Measurements from ENCODE around the gene ALG2. TPM values are rescaled to one million over a fixed set of nuclear protein-coding genes. Genes with fewer than 3 reads are reported as not detected.

The ALG2 gene
- total and polyA plus RNA-seq, 2 of the 4 experiments (the other 2 are of a cell fraction) = 36.4 to 38.4 TPM

GRCh38 chr9:99189887-99190596, 31.7 kb downstream of the ALG2 start:
- POLR2A ChIA-PET (ENCODE audit: unreplicated experiment) = no interaction called here
- Histone ChIP-seq H2BK120ac (ENCODE audit: low read depth, low read length) (no peak overlapping the region), H3K14ac (replicated peaks; ENCODE audit: low read depth, low read length) (no peak overlapping the region), H3K9me1 (ENCODE audit: insufficient read depth, low read length) (0 out of 2 replicates have a peak, but pooled peaks cover under 1% of the 10 kb centered on the region), H3K27me3 (ENCODE audit: control insufficient read depth, insufficient read depth, low read length) (peaks cover 8% of the 10 kb centered on the region), H2BK5ac (ENCODE audit: low read depth, low read length, poor library complexity, severe bottlenecking) (no peak overlapping the region), H3K27ac (ENCODE audit: insufficient read depth, low read length) (no peak overlapping the region; the same call in 1 of the 2 replicates), H2AFZ (replicated peaks; ENCODE audit: low read length, poor library complexity) (no peak overlapping the region), H4K5ac (ENCODE audit: low read depth, low read length) (no peak overlapping the region; the same call in 1 of the 2 replicates), H2BK15ac (ENCODE audit: low read depth, low read length) (no peak overlapping the region), H3K9ac (ENCODE audit: low read depth, low read length) (no peak overlapping the region), H4K20me1 (ENCODE audit: insufficient read depth, low read length) (no peaks in the 10 kb centered on the region), H3K36me3 (ENCODE audit: control insufficient read depth, insufficient read depth, low read length) (no peaks in the 10 kb centered on the region), H4K91ac (ENCODE audit: insufficient read depth, low read depth, low read length) (no peak overlapping the region), H3K79me1 (ENCODE audit: low read depth in 1 of 2, low read length in 2 of 2) (no peaks in the 10 kb centered on the region), H3K4ac (ENCODE audit: low read depth, low read length) (no peak overlapping the region), H2BK20ac (ENCODE audit: low read depth, low read length) (no peak overlapping the region), H3K23ac (ENCODE audit: low read depth, low read length) (no peak overlapping the region), H3K56ac (ENCODE audit: extremely low read depth, insufficient read depth, low read length) (no peak overlapping the region), H2AK5ac (ENCODE audit: low read depth, low read length) (no peak overlapping the region), H3K4me2 (ENCODE audit: low read depth, low read length) (no peak overlapping the region; the same call in 1 of the 2 replicates), H3K9me3 (ENCODE audit: control insufficient read depth, insufficient read depth, low read length) (peaks cover 5% of the 10 kb centered on the region), H2AK9ac (replicated peaks; ENCODE audit: low read depth, low read length, poor library complexity) (no peak overlapping the region), H3K18ac (ENCODE audit: low read depth, low read length) (peak overlapping the region; percentile 1; the same call in 1 of the 2 replicates), H3K4me3 (ENCODE audit: insufficient read depth, low read depth, low read length) (no peak overlapping the region), H3K4me1 (ENCODE audit: control insufficient read depth, insufficient read depth, low read length) (peaks cover 6% of the 10 kb centered on the region), H4K8ac (ENCODE audit: low read depth in 2 of 2, low read length in 2 of 2) (peak overlapping the region in 1 of 2 experiments; percentile 3; a peak in 1 of 4 replicates)
- no TSS peak for BruUV-seq (replicated peaks)
- no peak for TF ChIP-seq RCOR1 (IDR thresholded peaks at IDR 0.05; ENCODE audit: insufficient replicate concordance, low read length)
- TF ChIP-seq POLR2A (IDR thresholded peaks at IDR 0.05; ENCODE audit: low read depth, low read length) = no peak
- TF ChIP-seq CHD1 (IDR thresholded peaks at IDR 0.05; ENCODE audit: low read depth, low read length) = no peak
- TF ChIP-seq MXI1 (IDR thresholded peaks at IDR 0.05; ENCODE audit: borderline replicate concordance, low read depth, low read length) = no peak
- TF ChIP-seq, protein P1, sequence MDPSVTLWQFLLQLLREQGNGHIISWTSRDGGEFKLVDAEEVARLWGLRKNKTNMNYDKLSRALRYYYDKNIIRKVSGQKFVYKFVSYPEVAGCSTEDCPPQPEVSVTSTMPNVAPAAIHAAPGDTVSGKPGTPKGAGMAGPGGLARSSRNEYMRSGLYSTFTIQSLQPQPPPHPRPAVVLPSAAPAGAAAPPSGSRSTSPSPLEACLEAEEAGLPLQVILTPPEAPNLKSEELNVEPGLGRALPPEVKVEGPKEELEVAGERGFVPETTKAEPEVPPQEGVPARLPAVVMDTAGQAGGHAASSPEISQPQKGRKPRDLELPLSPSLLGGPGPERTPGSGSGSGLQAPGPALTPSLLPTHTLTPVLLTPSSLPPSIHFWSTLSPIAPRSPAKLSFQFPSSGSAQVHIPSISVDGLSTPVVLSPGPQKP (IDR thresholded peaks at IDR 0.05; ENCODE audit: borderline replicate concordance, low read depth, low read length) = no peak
- TF ChIP-seq, protein P2, sequence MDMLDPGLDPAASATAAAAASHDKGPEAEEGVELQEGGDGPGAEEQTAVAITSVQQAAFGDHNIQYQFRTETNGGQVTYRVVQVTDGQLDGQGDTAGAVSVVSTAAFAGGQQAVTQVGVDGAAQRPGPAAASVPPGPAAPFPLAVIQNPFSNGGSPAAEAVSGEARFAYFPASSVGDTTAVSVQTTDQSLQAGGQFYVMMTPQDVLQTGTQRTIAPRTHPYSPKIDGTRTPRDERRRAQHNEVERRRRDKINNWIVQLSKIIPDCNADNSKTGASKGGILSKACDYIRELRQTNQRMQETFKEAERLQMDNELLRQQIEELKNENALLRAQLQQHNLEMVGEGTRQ (IDR thresholded peaks at IDR 0.05; ENCODE audit: low read depth, low read length) = no peak
- 0 out of 2 replicates have a peak, but pooled peaks have one; percentile 5 for TF ChIP-seq FOS (IDR thresholded peaks at IDR 0.05; ENCODE audit: low read depth, low read length)
- TF ChIP-seq, protein P3, sequence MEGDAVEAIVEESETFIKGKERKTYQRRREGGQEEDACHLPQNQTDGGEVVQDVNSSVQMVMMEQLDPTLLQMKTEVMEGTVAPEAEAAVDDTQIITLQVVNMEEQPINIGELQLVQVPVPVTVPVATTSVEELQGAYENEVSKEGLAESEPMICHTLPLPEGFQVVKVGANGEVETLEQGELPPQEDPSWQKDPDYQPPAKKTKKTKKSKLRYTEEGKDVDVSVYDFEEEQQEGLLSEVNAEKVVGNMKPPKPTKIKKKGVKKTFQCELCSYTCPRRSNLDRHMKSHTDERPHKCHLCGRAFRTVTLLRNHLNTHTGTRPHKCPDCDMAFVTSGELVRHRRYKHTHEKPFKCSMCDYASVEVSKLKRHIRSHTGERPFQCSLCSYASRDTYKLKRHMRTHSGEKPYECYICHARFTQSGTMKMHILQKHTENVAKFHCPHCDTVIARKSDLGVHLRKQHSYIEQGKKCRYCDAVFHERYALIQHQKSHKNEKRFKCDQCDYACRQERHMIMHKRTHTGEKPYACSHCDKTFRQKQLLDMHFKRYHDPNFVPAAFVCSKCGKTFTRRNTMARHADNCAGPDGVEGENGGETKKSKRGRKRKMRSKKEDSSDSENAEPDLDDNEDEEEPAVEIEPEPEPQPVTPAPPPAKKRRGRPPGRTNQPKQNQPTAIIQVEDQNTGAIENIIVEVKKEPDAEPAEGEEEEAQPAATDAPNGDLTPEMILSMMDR (conservative IDR thresholded peaks at IDR 0.05; ENCODE audit: low read depth, low read length) = no peak
- TF ChIP-seq CEBPB (IDR thresholded peaks at IDR 0.05; ENCODE audit: low read depth, low read length) = no peak
- 72% methylated on average over 5 of the region's 8 CpGs; no CpG with 5 or more reads in 1 of the 2 experiments for WGBS, 2 experiments (ENCODE audit: extremely low coverage in 2 of 2, insufficient read length in 1 of 2)
- in situ Hi-C loops (cut with MboI; ENCODE audit: low sequenced_read_pairs) (loop anchor here (10.0 to 25.0 kb wide), 4 partner anchors 615 to 1397 kb away; partner anchors contain the start of gene CAVIN4), dilution Hi-C loops (cut with HindIII; ENCODE audit: low sequenced_read_pairs, unreplicated experiment) (no loop called here), intact Hi-C loops (cut with micrococcal nuclease) (loop anchor here (10.0 kb wide), 2 partner anchors 75 to 1235 kb away; partner anchors contain the start of gene MSANTD3)
- CTCF ChIA-PET = no interaction called here
- DNase-seq (peak; percentile 49), ATAC-seq (ENCODE audit: low read depth) (peak; percentile 64)
